Activated B cell treated with CpG ODN at 0.5 μM for 24 hours (primary cell): Measurements from ENCODE around the gene SMIM14. TPM values are rescaled to one million over a fixed set of nuclear protein-coding genes. Genes with fewer than 3 reads are reported as not detected.
"Not testable (repeated sequence)": the region's sequence is repeated elsewhere in the genome, so short reads cannot be mapped to it uniquely, and the experiment has no call there.

Experiments used
- ATAC-seq: fragments of 200-7000 bp; cut with Tn5 transposase; one replicate; pipeline ENCODE4 v1.10.0; 2021; ENCODE audit warnings: low read depth, mild to moderate bottlenecking, moderate library complexity
- CTCF ChIA-PET: fragments of 350-600 bp; sonication (Branson Sonifier 250); formaldehyde crosslinking; loops from one replicate; lab custom pipeline; 2021; ENCODE audit warnings: antibody characterized with exemption; lab: Charles Lee
- POLR2A ChIA-PET: fragments of 350-600 bp; sonication (Branson Sonifier 250); formaldehyde crosslinking; loops from one replicate; lab custom pipeline; 2021; ENCODE audit warnings: antibody characterized with exemption; lab: Charles Lee
- DNase-seq: peaks from one replicate; pipeline ENCODE4 v3.0.0; 2022
- H3K27ac Mint-ChIP-seq: one replicate; pipeline ENCODE4 v1.8.0; 2020; ENCODE audit warnings: mixed read lengths
- H3K27me3 Mint-ChIP-seq: one replicate; pipeline ENCODE4 v1.8.0; 2021; ENCODE audit warnings: mixed read lengths
- H3K36me3 Mint-ChIP-seq: one replicate; pipeline ENCODE4 v1.8.0; 2021; ENCODE audit warnings: low read depth, mixed read lengths
- H3K4me1 Mint-ChIP-seq: one replicate; pipeline ENCODE4 v1.8.0; 2021; ENCODE audit warnings: mixed read lengths
- H3K4me3 Mint-ChIP-seq: one replicate; pipeline ENCODE4 v1.8.0; 2020; ENCODE audit warnings: mild to moderate bottlenecking, mixed read lengths
- H3K9me3 Mint-ChIP-seq: one replicate; pipeline ENCODE4 v1.8.0; 2020; ENCODE audit warnings: mixed read lengths
- CTCF ChIP-seq: fragments of 200-600 bp; IDR thresholded peaks from one replicate; pipeline ENCODE4 v1.8.0; 2022; ENCODE audit warnings: antibody characterized with exemption, mild to moderate bottlenecking
- intact Hi-C: fragments of 100-400 bp; cut with micrococcal nuclease; formaldehyde crosslinking; loops from one replicate; pipeline ENCODE4 v1.15.1; 2024
- total RNA-seq: library from RNA; stranded (reverse); gene quantifications from 2 replicates; pipeline ENCODE4 v1.2.3, GENCODE V29; 2022

Gene SMIM14
- total RNA-seq, 1 donor from 2014 or later = 83.1 TPM

DNA sequence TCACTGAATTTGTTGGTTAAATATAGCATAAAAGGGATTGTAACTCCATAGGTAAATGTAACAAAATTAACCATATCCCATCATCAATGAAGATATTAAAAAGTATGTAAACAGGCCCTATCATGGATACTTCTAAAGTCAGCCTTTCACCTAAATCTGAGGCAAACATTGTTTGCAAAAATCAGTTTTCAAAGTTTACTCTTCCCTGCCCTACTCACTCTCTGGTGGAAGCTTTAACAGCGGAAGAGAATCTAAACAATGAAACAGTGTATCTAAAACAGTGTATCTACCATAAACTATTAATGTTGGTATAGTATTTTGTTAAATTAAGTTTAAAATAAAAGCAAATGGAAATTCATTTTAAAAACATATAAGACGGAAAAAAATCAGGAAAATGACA, 21.1 kb downstream of the SMIM14 start:
- H3K4me3 Mint-ChIP-seq = no peak overlapping the region
- POLR2A ChIA-PET = interaction anchor here (1.1 to 9.8 kb wide), 3 partner anchors 8 to 20 kb away, joined by 3 to 134 read pairs (median 13); no protein-coding TSS in a partner anchor
- H3K36me3 Mint-ChIP-seq = peaks cover 14% of the 10 kb centered on the region
- H3K9me3 Mint-ChIP-seq = no peaks in the 10 kb centered on the region
- TF ChIP-seq CTCF = no peak
- CTCF ChIA-PET = no interaction called here
- H3K27me3 Mint-ChIP-seq = no peaks in the 10 kb centered on the region
- DNase-seq (no peak), ATAC-seq (no peak)
- intact Hi-C loops = no loop called here
- H3K27ac Mint-ChIP-seq = no peak overlapping the region
- H3K4me1 Mint-ChIP-seq = peaks cover 61% of the 10 kb centered on the region

GRCh38 chr4:39616651-39617050, 22.0 kb downstream of the SMIM14 start:
- H3K27me3 Mint-ChIP-seq = no peaks in the 10 kb centered on the region
- H3K4me3 Mint-ChIP-seq = no peak overlapping the region
- TF ChIP-seq CTCF = no peak
- ATAC-seq = no peak
- H3K36me3 Mint-ChIP-seq = peaks cover 16% of the 10 kb centered on the region
- H3K9me3 Mint-ChIP-seq = no peaks in the 10 kb centered on the region
- intact Hi-C loops = no loop called here
- ChIA-PET POLR2A (interaction anchor here (0.8 to 9.8 kb wide), 3 partner anchors 9 to 81 kb away, joined by 3 to 134 read pairs (median 3); partner anchors contain the start of gene UBE2K), CTCF (no interaction called here)
- DNase-seq = no peak
- no peak overlapping the region for H3K27ac Mint-ChIP-seq
- H3K4me1 Mint-ChIP-seq = peaks cover 69% of the 10 kb centered on the region

DNA sequence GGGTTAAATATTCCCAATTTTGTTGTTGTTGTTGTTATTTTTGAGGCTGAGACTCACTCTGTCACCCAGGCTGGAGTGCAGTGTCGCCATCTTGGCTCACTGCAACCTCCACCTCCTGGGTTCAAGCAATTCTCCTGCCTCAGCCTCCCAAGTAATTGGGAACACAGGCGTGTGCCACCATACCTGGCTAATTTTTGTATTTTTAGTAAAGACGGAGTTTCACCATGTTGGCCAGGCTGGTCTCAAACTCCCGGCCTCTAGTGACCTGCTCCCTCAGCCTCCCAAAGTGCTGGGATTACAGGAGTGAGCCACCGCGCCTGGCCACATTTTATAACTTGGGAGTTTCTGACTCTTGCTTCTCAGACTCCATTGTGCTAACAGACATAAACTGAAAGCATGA, 22.6 kb downstream of the SMIM14 start:
- H3K27me3 Mint-ChIP-seq, DNase-seq, intact Hi-C loops, CTCF ChIA-PET, H3K27ac Mint-ChIP-seq, H3K9me3 Mint-ChIP-seq, H3K4me3 Mint-ChIP-seq, ATAC-seq: not testable (repeated sequence)
- H3K4me1 Mint-ChIP-seq = peaks cover 67% of the 10 kb centered on the region
- POLR2A ChIA-PET = interaction anchor here (0.8 to 9.8 kb wide), 3 partner anchors 9 to 81 kb away, joined by 3 to 137 read pairs (median 134); partner anchors contain the start of genes SMIM14 and UBE2K
- peaks cover 15% of the 10 kb centered on the region for H3K36me3 Mint-ChIP-seq

DNA sequence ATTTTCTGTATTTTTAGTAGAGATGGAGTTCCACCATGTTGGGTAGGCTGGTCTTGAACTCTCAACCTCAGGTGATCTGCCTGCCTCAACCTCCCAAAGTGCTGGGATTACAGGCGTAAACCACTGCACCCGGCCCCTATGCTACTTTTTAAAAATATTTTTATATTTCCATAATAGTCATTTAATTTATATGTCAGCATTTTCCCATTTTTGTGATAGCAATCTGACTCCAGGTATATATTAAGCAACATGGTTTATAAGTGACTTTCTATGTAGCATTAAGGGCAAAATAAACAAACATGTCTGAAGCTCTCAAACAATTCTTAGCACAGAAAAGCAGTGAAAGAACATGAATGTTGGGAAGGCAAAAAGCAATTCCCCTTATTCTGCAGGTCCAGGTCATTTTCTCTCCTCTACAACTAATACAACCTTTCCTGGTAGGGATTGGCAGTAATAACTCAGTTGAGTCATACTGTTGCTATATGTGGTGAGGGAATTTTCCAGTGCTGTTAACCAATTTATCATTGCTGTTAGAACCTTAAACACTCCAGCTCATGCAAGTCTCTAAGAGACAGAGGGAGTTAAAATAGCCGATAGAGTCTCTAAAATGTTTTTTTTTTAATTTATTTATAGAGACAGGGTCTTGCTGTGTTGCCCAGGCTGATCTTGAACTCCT, 24.0 kb downstream of the SMIM14 start:
- DNase-seq (no peak), ATAC-seq (no peak)
- Mint-ChIP-seq H3K27me3 (no peaks in the 10 kb centered on the region), H3K36me3 (peaks cover 19% of the 10 kb centered on the region), H3K27ac (peak overlapping the region; percentile 60), H3K4me3 (peak overlapping the region; percentile 42), H3K9me3 (no peaks in the 10 kb centered on the region), H3K4me1 (peaks cover 74% of the 10 kb centered on the region)
- intact Hi-C loops = loop anchor here (5.0 kb wide), 1 partner anchor 363 kb away; the partner anchor contains the start of gene PDS5A
- TF ChIP-seq CTCF = no peak
- ChIA-PET CTCF (no interaction called here), POLR2A (interaction anchor here (0.5 to 9.8 kb wide), 7 partner anchors 11 to 539 kb away, joined by 3 to 137 read pairs (median 5); partner anchors contain the start of genes SMIM14 and UGDH)

DNA sequence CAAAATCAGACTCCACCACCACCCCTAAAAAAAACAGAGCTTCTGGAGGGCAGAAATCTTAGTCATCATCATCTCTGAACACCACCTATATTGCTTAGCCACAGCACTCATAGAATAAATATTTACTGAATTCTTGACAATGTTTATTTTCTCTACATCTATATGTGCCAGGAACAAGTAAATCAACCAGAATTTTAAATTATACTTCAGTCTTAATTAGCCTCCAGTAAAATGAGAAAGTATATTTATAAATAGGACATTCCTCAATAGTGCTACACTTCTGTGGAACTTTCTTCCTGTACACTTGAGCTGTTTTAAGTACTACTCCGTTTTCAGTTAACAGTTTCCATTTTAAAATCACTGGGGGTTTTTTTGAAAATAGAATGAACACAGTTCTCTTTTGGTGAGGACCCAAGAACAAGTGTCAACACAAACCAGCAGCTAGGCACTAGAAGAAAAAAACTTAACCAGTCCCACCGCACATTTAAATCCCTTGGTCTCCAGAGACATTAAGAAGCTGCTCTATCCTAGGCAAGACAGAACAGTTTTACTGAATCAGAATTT, 25.5 kb downstream of the SMIM14 start:
- no peaks in the 10 kb centered on the region for H3K27me3 Mint-ChIP-seq
- H3K36me3 Mint-ChIP-seq = peaks cover 21% of the 10 kb centered on the region
- peak overlapping the region; percentile 68 for H3K27ac Mint-ChIP-seq
- ATAC-seq = peak; percentile 65
- intact Hi-C loops = loop anchor here (1.0 to 5.0 kb wide), 2 partner anchors 13 to 364 kb away; partner anchors contain the start of gene PDS5A
- CTCF ChIA-PET = interaction anchor here (1.0 to 1.4 kb wide), 2 partner anchors 13 to 25 kb away, joined by 7 to 8 read pairs; partner anchors contain the start of gene SMIM14
- no peak for TF ChIP-seq CTCF
- H3K4me1 Mint-ChIP-seq = peaks cover 82% of the 10 kb centered on the region
- no peak for DNase-seq
- no peaks in the 10 kb centered on the region for H3K9me3 Mint-ChIP-seq
- POLR2A ChIA-PET = interaction anchor here (0.5 to 9.8 kb wide), 9 partner anchors 12 to 101 kb away, joined by 3 to 137 read pairs (median 6); partner anchors contain the start of genes SMIM14, UBE2K and UGDH
- peak overlapping the region; percentile 46 for H3K4me3 Mint-ChIP-seq
